CD4-positive, alpha-beta T cell treated with Interleukin-15 for 1 hour (primary cell): ENCODE measurements around the gene GABRE.

Experiments
- DNase-seq: peaks from one replicate; pipeline ENCODE4 v3.0.0-alpha.2; 2020

GABRE gene

GRCh38 chrX:151974336-151975227 is at the start of gene GABRE:
TSS of gene GABRE (minus strand) at chrX:151974676. CDS start at chrX:151974625, 51 bp downstream.
- DNase-seq, result no peak

GRCh38 chrX:152020888-152021287 is 46.4 kb upstream of the GABRE start:
- DNase-seq, result no peak

DNA sequence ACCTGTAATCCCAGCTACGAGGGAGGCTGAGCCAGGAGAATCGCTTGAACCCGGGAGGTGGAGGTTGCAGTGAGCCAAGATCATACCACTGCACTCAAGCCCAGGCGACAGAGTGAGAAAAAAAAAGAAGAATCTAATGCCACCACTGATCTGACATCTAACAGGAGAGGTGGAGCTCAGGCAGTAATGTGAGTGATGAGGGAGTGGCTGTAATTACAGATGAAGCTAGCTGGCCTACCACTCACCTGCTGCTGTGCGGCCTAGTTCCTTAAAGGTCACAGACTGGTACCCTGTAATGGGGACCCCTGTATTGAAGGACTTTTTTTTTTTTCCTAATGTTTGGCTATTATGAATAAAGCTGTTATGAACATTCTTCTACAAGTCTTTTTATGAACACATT is 25.3 kb upstream of the GABRE start:
- DNase-seq, result no peak

GRCh38 chrX:151997539-151997938 is 23.1 kb upstream of the GABRE start:
- no peak for DNase-seq

GRCh38 chrX:151996347-151996746 is 21.9 kb upstream of the GABRE start:
- no peak for DNase-seq

- DNase-seq, result no peak
These were observed 20.0 kb upstream of the GABRE start for GRCh38 chrX:151994476-151994875.

DNA sequence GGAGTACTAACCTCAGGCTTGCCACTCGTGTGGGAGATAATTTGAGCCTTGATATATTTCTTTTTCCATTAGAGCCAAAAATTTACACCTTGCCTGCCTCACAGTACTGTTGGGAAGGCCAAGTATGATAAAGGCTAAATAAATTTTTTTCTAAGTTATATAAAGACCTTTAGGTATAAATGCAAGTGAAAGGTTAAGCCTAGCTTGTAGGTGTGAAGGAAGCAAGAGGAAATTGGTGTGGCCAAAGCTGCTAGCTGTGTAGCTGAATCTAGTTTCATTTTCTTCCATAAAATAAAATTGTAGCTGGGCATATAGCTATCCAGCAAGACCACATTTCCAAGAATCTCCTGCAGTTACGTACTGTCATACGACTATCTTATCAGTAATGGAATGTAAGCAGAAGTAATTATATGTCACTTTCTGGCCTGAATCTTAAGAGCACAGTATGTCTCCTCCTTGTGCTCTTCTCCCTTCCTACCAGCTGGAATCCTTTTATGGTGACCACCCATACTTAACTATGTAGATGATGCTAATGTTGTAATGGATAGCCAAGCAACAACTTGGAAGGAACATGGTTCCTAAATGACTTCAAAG is 14.3 kb upstream of the GABRE start:
- no peak for DNase-seq

GRCh38 chrX:151987108-151987507 is 12.6 kb upstream of the GABRE start:
- no peak for DNase-seq

- DNase-seq, result no peak
These were observed 11.5 kb upstream of the GABRE start for GRCh38 chrX:151985955-151986354.

DNA sequence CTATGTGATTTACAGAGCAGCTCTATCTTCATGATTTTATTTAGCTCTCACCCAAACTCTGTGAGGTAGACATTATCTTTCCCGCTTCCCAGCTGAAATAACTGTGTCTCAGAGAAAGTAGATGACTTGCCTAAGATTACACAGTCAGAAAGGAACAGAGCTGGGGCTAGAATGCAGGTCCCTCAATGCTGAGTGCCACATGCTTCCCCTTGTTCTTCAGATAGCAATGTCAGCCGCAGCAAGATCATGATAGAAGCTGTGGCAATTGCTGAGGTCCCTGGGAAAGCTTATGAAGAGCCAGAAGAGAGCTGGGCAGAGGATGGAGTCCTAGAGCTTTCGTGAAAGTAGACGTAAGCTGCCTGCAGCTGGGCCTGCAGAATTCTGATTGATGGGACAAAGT is 11.1 kb upstream of the GABRE start:
- no peak for DNase-seq

- DNase-seq, result no peak
These were observed 10.4 kb upstream of the GABRE start for GRCh38 chrX:151984902-151985301.

DNA sequence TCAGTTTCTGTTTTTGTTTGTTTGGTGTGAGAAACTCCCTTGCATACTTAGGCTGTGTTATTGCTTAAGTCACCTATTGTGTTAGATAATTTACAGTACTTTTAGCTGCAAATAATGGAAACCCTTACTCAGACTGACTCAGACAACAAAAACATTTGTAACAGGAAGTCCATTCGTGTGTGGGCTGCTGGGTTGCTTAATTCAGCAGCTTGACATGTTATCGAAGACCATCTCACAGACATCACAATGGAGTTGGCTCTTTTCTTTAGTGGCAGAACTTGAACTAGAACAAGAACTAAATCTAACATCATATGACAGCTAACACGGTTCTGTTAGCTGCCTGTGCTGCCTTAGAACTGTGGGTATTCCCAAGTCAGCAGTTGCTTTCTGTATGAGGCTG is 9.9 kb upstream of the GABRE start:
- no peak for DNase-seq

- DNase-seq, result no peak
These were observed 8.7 kb upstream of the GABRE start for GRCh38 chrX:151983186-151983585.

- DNase-seq, result no peak
These were observed 7.7 kb upstream of the GABRE start for GRCh38 chrX:151982222-151982621.

GRCh38 chrX:151981129-151981528 is 6.7 kb upstream of the GABRE start:
- DNase-seq, result no peak

DNA sequence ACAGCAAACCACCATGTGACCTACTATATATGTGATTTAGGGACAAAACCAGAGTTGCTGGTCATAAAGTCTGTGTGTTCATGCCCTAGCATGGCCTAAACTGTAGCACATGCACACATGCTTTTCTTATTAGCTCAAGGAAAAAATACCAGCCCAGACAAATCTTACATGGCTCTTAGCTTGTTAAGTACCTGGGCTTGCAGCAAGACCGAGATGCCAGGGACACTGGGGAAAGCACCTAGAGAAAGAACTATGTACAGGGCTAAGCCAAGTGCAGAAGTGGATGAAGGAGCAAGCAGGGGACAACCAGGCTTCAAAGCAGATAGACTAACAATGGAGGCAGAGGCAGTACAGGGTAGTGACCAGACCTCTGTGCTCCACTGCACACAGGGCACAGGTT is 3.4 kb upstream of the GABRE start:
- no peak for DNase-seq

GRCh38 chrX:151977009-151977408 is 2.5 kb upstream of the GABRE start:
- no peak for DNase-seq

- DNase-seq, result no peak
These were observed 1.3 kb upstream of the GABRE start for GRCh38 chrX:151975736-151976275.

- DNase-seq, result no peak
These were observed 735 bp upstream of the GABRE start for GRCh38 chrX:151975228-151975593.

- DNase-seq, result no peak
These were observed 583 bp downstream of the GABRE start for GRCh38 chrX:151973851-151974335.

GRCh38 chrX:151973060-151973661 is 1.3 kb downstream of the GABRE start:
- DNase-seq, result no peak

- DNase-seq, result no peak
These were observed 3.8 kb downstream of the GABRE start for GRCh38 chrX:151970661-151971060.

- no peak for DNase-seq
These were observed 4.4 kb downstream of the GABRE start for GRCh38 chrX:151970027-151970426.

DNA sequence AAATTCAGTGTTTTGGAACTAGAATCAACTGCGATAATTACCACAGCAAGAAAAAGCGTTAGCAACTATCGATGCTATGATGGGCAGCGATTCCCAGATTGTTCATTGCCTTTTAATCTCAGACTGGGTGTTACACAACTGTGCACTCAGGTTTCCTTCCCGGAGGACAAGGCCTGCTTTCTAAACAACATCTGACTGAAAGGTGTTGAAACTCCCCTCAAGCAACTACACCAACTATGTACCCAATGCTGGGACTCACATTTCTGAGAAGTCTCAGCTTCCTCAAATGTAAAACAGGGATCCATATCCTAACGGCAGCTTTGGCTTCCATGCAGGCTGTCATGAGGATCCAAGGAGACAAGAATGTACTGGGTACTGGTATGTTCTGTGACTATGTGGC is 8.2 kb downstream of the GABRE start:
- DNase-seq, result no peak
